Activated T-cell treated with anti-CD3 and anti-CD28 coated beads for 24 hours (primary cell): ENCODE results near the gene MED6.

Source experiments
- DNase-seq: peaks from one replicate; pipeline ENCODE4 v3.0.0-alpha.2; 2020; ENCODE audit warnings: low read depth

Gene MED6, protein sequence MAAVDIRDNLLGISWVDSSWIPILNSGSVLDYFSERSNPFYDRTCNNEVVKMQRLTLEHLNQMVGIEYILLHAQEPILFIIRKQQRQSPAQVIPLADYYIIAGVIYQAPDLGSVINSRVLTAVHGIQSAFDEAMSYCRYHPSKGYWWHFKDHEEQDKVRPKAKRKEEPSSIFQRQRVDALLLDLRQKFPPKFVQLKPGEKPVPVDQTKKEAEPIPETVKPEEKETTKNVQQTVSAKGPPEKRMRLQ

DNA sequence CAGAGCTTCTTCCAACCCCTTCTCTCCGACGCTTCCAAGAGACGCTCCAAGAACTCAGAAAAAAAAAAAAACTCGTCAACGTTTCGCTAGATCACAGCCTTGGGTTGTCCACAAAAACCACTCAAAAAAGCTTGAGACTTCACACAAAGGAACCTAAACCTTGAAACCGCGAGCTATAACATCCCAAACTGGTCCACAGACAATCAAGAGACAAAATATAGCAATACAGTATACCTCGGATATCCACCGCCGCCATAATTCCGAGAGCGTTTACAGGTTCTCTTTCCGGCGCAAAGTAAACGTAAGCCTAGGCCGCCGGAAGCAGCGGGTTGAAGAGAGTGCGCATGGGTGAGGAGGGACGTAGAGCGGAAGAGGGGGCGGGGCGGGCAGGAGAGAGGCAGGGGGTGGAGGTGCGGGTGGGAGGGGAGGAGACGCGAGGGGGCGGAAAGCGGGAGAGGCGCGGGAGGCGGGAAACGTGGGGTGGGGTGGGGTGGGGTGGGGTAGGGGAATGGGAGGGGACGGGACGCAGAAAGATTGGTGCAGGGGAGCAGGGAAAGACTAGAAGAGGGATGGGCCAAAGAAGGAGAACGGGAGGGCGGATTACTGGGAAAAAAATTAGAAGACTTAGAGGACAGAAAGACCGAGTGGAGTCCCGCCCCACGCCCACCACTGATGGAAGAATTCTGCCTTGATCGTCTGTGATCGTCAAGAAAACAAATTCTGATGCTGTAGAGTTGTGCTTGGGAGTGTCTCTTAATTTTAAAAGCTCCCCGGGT is at the start of gene MED6:
Gene MED6, minus strand, starts transcription at position 274 of the 776 bp plus-strand sequence. Its CDS starts 18 bp downstream, at position 256.
- DNase-seq: peak; percentile 92

DNA sequence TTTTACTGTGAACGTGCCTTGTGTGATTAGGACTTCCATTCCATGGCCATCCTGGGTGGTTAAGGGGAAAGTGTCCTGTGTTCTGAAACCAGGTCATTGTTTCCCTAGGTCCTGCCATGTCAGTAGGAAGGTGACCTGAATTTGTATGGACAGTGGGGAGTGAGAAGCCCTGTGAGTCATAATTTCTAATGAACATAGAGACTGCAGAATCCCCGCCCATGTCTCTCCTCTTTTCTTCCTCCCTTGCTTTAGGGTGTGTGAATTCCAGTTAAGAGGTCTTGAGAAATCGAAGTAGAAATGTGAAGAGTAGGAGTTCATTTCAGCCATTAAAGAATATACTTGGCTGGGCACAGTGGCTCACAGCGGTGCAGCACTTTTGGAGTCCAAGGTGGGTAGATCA is 49.3 kb upstream of the MED6 start:
- DNase-seq: no peak

DNA sequence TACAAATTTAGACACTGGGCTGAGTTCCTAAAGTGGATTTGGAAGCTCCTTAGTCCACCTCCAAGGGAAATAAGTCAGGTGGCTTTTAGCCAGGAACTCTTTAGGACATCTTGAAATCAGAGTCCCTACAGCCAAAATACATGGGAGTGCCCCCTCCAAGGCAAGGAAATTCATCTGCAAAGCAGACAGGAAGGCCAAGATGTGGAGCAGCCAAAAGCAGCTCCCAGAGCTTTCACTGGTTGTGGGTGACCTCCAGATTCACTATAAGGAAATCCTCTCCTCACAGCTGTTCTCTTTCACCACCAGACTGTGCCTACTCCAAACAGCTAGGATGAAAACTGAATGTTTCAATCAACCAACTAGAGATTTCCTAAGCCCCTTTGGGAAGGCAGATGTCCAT is 47.9 kb upstream of the MED6 start:
- DNase-seq: no peak

DNA sequence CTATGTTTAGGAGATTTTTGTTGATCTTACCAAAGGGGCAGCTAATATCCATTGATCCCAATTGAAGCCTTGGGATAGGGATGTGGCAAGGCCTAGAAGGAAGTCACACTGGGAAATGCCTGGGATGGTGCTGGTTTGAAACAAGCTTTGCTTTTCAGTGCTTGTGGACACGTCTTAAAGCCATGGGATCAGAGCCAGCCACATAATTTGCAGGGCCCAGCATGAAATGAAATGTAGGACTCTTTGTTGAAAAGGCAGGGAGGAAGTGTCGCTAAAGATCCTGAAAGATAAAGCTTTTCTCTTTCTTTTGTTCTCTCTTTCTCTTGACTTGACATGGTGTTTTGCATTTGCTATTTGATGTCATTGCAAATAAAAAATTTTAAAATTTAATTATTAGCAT is 46.2 kb upstream of the MED6 start:
- no peak for DNase-seq

DNA sequence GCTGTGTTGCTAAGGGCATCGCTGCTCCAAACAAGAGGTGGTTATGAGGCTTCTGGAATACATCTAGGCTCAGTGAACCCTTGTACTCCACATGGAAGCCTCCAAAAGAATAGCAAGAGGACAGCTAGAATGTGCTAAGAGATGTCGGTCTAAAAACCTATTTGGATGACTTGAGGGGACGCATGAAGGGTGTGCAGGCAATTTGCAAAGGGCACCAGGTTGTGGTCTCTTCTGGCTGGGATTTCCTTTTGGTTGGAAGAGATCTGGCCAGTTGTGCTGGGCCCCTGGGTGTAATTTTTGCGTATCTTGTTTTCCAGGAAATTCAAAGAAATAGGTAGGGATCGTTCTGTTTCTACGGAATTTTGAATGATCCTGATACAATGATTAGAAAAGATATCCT is 45.4 kb upstream of the MED6 start:
- DNase-seq: no peak

DNA sequence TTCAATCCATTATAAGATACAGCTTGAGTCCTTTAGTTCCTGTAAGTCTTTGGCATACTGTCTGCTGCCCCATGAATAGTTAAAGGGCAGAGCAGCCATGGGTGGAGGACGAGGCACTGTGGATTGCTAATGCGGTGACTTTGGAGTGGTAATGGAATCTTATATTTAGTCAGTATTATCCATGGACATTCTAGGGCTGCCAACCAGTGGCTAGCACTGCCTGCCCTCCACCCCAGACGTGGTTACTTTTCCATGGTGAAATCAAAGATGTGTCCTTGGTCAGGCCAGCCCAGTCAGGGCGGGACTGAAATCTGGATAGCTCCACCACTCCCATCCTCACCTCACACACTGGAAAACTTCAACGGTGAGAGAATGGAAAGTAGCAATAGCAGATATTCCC is 43.5 kb upstream of the MED6 start:
- DNase-seq: no peak

DNA sequence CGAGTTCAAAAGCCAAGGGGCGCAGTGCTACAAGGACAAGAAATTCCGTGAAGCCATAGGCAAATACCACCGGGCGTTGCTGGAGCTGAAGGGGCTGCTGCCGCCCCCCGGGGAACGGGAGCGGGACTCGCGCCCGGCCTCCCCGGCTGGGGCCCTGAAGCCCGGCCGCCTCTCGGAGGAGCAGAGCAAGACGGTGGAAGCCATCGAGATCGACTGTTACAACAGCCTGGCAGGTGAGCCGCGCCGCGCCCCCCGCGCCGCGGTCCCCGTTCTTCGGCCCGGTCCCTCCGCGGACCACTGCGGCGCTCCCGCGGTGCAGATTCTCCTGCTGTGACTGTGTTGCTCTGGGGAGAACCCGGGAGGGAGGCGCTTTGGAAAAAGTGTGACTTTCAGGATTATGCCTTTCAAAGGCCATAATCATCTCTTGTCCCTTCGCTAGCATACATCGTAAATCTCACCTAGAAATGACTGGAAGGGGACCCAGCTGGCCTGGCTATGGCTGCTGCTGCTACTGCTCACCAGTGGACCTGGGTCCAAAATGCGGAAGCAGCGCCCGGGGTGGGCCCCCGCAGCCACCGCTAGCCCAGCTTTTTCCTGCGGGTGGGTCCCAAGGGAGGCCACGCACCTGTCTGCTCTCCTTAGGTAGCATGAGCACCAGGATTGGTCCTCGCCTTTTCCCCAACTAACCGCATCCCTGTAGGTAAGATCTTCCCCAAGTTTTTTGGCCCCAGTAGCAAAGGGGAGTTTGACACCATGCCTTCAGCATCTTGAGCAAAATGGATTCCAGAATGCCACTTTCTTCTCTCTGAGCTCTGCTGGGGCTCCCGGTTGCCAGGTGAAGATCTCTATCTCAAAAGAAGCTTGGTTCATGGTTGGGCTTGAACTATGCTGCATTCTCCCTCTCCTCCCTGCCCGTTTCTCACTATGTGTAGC is 42.1 kb upstream of the MED6 start:
- DNase-seq: no peak

DNA sequence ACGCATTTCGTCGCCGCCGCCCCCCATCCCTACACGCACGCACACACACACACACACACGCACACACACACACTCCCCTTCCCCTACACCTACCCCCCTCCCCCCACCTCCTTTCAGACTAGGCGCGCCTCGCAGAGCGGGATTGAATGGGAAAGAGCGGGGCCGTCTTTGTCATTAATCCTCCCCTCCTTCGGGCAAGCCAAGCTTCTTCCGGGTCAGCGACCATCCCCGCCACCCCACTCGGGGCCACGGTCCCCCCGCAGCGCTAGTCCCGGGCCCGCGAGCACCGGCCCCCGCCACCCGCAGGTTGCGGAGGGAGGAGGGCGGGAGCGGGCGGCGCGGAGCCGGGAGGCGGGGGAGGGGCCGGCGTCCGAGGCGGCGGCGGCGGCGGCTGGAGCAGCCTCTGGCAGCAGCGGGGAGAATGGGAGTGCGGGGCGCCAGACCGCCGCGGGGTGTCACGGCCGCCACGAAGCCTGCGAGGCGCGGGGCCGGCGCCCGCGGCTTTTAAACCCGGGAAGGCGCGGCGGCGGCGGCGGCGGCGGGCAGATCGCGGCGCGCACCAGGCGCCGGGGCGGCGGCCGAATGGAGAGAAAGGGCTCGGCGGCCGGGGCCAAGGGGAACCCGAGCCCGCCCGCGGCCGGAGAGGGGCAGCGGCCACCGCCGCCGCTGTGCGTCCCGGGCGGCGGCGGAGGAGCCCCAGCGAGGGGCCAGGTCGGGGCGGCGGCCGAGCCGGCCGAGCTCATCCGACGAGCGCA is 41.3 kb upstream of the MED6 start, which contains the start of gene TTC9:
Gene TTC9, plus strand, starts transcription at position 369 of the 755 bp plus-strand sequence. Its CDS starts 214 bp downstream, at position 583.
- DNase-seq: no peak

DNA sequence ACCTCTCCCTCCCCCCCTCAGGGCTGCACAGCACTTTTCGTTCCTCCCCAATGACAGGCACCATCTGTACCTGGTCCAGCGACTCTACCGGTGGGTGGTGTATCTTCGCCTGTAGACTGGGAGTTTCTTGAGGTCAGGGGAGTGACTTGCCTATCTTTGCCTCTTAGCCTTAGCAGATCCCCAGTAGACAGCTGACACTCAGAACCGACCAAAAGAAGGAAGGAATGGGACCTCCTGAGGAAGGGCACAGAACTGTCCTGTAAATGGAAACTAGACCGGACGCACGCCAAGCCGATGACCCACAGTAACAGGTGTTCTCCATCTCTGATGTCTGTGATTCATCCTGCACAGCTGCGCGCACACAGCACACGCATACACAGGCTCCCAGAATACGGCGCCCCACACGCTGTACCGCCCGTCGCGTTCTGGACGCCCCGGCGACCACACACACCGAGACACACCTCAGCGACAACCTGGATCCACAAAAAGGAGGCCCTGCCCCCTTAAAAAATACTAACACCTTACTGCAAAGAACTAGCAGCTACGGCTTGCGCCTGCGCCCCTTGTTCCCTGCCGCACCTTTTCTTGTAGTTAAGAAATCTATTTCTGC is 40.6 kb upstream of the MED6 start:
- DNase-seq: no peak

DNA sequence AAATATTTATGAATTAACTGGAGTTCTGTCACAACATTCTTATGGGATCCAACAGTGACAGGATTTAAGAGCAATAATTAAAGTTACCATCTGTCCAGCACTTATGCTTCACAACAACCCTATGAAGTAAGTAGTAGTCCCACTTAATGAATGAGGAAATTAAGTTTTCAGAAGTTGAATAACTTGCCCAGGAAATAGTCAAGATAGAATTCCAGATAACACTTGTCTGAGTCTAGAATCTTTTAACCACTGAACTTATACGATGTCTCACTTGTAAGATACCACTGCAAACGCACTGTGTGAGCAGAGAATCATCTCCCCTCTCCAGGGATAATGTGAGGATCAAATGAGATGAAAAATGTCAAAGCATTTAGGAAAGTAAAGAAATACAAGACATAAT is 38.0 kb upstream of the MED6 start:
- no peak for DNase-seq

DNA sequence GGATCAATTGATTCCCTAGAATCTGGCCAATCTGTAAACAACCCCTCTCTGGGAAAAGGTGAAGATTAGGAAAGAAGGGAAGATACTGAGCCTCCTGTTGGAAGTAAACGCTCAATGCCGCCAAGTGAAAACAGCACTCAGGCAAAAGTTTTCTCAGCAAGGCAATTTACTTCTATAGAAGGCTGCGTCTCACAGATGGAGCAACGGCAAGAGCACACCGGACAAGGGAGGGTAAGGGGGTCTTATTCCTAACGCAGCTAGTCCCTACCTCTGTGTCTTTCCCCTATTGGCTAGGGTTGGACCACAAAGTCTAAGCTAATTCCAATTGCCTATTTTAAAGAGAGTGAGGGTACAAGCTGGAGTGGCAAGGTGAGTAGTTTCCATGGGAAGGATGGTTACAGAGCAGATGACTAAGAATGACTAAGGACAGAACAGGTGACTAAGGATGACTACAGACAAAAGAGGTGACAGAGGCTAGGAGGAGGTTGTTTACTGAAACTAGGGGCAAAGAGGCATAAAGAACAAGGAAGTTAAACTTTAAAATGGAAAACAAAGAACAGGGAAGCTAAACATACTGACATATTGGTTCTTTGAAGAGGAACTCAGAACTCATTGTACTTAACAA is 35.6 kb upstream of the MED6 start:
- DNase-seq: no peak

DNA sequence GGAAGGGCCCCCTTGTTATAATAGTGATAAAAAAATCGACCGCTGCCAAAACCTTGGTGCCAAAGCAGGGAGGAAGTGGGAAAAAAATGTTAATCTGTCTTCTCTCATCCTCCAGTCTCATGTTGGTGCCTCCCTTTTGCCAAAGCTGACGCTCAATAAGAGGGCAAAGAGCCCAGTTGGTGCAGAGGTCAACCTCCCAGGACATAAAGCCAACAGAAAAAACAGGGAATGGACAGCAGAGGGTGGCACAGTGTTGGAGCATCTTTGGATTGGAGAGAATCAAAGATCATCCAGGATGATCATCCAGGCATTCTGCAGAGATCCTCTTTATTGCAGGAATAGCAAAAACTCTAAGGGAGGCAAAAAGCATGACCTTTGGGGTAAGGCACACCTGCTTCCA is 31.5 kb upstream of the MED6 start:
- no peak for DNase-seq

DNA sequence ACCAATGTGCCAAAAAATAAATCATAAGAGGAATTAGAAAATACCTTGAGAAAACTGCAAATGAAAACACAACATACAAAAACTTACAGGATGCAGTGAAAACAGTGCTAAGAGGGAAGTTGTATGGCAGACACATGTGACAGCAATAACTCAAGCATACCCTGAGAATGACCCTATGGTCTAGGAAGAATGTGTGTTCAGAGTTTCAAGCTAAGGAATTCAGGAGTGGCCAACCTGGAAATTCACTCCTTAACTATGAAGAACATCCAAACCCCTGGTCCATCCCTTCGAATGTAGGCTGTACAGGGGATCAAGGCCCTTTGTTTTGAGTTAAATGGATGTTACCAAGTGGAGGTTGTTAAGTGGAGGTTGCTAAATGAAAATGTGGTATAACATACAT is 24.5 kb upstream of the MED6 start:
- DNase-seq: no peak

DNA sequence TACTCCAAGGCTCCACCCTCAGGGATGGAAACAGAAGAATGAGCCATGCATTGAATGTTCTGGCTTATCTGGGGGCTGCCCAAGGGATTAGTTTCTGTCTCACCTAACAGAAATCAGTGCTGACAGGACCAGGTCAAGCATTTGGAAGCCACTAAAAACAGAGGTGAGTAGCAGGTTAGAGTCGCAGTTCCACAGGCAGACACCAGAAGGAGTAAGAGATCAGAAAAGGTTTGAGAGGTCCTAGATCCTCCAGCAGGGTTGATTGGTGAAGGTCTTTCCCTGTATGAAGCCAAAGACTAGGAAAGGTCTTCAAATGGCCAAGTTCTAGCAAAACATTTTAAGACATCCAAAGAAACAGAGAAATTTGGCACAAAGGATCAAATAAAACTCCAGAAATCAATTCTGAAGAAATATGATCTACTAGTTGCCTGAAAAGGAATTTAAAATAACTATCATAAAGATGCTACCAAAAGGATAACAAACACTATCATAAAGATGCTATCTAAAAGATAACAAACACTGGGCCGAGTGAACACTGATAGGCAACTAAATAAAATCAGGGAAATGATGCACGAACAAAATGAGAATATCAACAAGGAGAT is 21.8 kb upstream of the MED6 start:
- no peak for DNase-seq

DNA sequence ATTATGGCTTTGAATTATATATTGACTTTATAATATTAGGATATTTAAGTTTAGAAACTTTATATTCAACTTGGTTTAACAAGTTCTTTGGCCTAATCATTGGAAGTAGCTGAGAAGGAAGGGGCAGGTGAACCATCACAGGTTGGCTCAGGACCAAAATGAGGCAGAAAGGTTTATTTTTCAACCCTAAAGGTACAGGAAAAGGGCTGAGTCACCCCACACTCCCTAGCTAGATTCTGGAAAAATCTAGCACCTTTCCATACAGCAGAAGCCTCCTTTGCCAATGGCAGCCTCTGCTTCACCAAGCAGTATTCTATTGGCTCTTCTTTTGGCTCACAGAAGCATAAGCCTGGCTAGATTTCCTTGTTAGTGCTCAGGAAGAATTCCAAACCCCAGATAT is 19.3 kb upstream of the MED6 start:
- no peak for DNase-seq

DNA sequence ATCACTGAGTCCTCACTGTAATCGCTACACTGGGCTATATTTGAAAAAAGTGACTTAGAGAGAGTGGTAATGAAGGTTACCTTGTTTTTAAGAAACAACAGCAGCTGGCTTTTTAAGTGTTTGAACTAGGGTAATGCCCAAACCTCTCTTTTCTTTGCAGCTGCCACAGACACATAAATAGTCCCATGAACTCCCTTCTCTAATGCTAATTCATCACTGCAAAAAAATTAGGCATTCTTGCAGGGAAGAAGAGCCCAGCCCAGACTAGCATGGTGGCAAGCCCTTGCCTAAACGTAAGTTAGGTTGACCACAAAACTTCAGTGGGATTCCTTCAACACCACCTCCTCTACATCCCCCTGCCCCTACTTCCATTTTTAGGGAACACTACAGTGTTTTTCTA is 17.9 kb upstream of the MED6 start:
- no peak for DNase-seq

DNA sequence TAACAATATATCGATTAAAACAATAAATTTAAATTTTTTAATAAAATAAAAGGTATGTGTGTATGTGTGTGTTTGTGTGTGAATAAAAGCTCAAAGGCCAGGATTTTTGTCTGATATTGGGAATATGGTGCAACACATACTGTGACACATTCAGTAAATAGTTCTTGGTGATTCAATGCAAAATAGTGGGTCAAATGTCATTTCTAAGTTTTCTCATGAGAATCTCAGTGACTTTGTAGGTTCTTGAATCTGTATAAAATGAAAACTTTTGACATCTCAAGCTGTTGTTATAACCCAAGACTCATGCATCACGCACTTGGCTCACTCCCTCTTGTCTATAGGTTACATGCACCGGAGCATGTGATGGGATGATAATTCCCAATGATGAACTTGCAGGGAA is 16.2 kb upstream of the MED6 start:
- DNase-seq: no peak

DNA sequence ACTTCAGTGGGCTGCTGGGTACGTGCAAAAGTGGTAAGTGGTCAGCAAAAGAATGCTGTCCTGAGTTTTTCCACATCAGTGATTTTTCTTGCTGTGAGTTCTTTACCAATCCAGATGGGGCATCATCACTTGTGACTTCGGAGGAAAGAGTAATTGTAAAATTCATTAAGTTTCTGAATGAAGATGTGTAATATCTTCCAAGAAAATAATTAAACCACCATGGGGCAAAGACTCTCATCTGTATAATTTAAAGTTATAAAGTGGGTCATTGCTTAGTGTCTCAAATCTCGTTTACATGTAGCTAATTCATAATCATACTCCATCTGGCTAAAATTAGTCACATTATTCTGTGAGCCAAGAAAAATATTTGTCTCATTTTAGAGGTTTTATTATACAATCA is 10.8 kb upstream of the MED6 start:
- DNase-seq: no peak

DNA sequence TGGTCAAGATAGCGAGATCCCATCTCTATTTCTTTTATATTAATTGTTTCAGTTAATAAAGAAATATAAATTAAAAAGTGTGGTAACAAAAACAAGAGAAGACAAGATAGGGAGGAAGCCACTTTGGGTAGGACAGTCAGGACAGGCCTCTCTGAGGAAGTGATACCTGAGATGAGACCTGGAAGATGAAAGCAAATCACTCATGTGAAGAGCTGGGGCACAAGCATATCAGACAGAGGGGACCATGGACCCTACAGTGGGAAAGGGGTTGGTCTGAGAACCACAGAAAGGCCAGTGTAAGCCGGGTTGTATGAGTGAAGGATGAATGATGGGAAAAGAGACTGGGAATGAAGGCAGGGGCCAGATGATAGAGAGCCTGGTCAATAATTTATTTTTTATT is 1.8 kb upstream of the MED6 start:
- DNase-seq: no peak

DNA sequence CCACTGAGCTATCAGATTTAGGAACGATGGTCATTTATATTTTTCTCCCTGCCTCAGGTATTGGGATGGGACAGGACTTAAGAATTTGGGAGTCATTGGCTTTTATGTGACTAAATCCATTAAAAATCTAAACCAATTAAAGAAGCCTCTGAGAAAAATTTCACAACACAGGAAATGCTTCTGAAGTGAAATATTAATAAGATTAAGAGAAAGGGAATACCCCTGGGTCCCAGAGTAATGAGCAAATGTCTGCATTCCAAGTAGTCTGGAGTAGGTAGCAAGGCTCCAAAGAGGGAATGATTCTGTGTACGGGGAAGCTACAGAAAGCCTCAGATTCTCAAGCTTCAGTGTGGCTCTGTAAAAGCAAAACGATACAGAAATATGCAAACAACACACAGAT is 707 bp upstream of the MED6 start:
- DNase-seq: no peak

DNA sequence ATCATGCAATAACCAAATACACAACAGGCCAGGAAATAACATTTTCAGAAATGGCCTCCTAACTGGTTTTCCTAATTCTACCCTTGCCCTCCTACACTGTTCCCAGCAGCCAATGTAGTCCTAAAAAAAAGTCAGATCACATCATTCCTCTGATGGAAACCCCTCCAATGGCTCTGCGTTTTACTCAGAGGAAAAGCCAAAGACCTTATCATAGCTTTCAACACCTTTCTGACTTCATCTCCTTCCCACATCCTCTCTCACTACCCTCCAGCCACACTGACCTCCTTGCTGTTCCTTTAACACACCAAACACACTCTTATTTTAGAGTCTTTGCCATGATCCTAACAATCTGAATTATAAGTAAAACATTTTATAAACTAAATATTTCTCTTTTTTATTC is 1.1 kb downstream of the MED6 start:
- no peak for DNase-seq
